Effector memory CD8-positive, alpha-beta T cell (primary cell): ENCODE results near the gene SSR1.

Source experiments
- ATAC-seq: fragments of 150-1000 bp; cut with Tn5 transposase; replicated peaks from 2 replicates; pipeline ENCODE4 v1.10.0; 2021; ENCODE audit warnings: mild to moderate bottlenecking, moderate library complexity
- DNase-seq, 3 experiments: peaks; one replicate each; pipeline ENCODE4 v3.0.0; 2021
- H3K27ac Mint-ChIP-seq, 2 donors: one replicate each; pipeline ENCODE4 v1.8.0; 2022; ENCODE audit warnings: mild to moderate bottlenecking in 2 of 2, mixed read lengths in 2 of 2, moderate library complexity in 2 of 2
- H3K27me3 Mint-ChIP-seq, 2 donors: one replicate each; pipeline ENCODE4 v1.8.0; 2022; ENCODE audit warnings: mixed read lengths in 2 of 2
- H3K36me3 Mint-ChIP-seq: one replicate; pipeline ENCODE4 v1.8.0; 2022; ENCODE audit warnings: mild to moderate bottlenecking, moderate library complexity, mixed read lengths; ENCODE audit not compliant: insufficient read depth
- H3K4me1 Mint-ChIP-seq, 2 donors: one replicate each; pipeline ENCODE4 v1.8.0; 2022; ENCODE audit warnings: low read depth in 2 of 2, mixed read lengths in 2 of 2
- H3K4me3 Mint-ChIP-seq, 2 donors: one replicate each; pipeline ENCODE4 v1.8.0; 2022; ENCODE audit warnings: mild to moderate bottlenecking in 2 of 2, mixed read lengths in 2 of 2, moderate library complexity in 2 of 2
- H3K9me3 Mint-ChIP-seq, 2 donors: one replicate each; pipeline ENCODE4 v1.8.0; 2022; ENCODE audit warnings: mixed read lengths in 2 of 2

Gene SSR1

GRCh38 chr6:7241709-7242645, 71.0 kb downstream of the SSR1 start:
- DNase-seq (no peak), ATAC-seq (no peak)
- peaks cover 10% of the 10 kb centered on the region for H3K36me3 Mint-ChIP-seq
- no peaks in the 10 kb centered on the region for H3K9me3 Mint-ChIP-seq
- H3K27me3 Mint-ChIP-seq = no peaks in the 10 kb centered on the region
- peaks cover 7 to 12% of the 10 kb centered on the region in 2 donors for H3K4me1 Mint-ChIP-seq
- H3K4me3 Mint-ChIP-seq = no peak overlapping the region
- no peak overlapping the region for H3K27ac Mint-ChIP-seq

GRCh38 chr6:7241160-7241559, 71.8 kb downstream of the SSR1 start:
- H3K9me3 Mint-ChIP-seq = no peaks in the 10 kb centered on the region
- H3K4me3 Mint-ChIP-seq = no peak overlapping the region
- H3K4me1 Mint-ChIP-seq = peaks cover 7 to 15% of the 10 kb centered on the region in 2 donors
- ATAC-seq (no peak), DNase-seq (no peak)
- no peaks in the 10 kb centered on the region for H3K27me3 Mint-ChIP-seq
- peak overlapping the region in 1 of 2 donors; percentile 65 for H3K27ac Mint-ChIP-seq
- peaks cover 18% of the 10 kb centered on the region for H3K36me3 Mint-ChIP-seq

- no peak for ATAC-seq
- H3K4me3 Mint-ChIP-seq = no peak overlapping the region
- peak overlapping the region in 1 of 2 donors; percentile 65 for H3K27ac Mint-ChIP-seq
- H3K27me3 Mint-ChIP-seq = no peaks in the 10 kb centered on the region
- DNase-seq = no peak
- H3K36me3 Mint-ChIP-seq = peaks cover 25% of the 10 kb centered on the region
- H3K4me1 Mint-ChIP-seq = peaks cover 7 to 18% of the 10 kb centered on the region in 2 donors
- H3K9me3 Mint-ChIP-seq = no peaks in the 10 kb centered on the region
These were observed 72.6 kb downstream of the SSR1 start for GRCh38 chr6:7240351-7240750.

GRCh38 chr6:7239590-7239948, 73.4 kb downstream of the SSR1 start:
- no peak for DNase-seq
- Mint-ChIP-seq H3K36me3 (peaks cover 33% of the 10 kb centered on the region), H3K9me3 (no peaks in the 10 kb centered on the region), H3K4me1 (peaks cover 7 to 18% of the 10 kb centered on the region in 2 donors), H3K27me3 (no peaks in the 10 kb centered on the region), H3K4me3 (no peak overlapping the region), H3K27ac (peak overlapping the region; percentile 8 to 28)
- no peak for ATAC-seq

GRCh38 chr6:7238900-7239589, 74.0 kb downstream of the SSR1 start:
- H3K9me3 Mint-ChIP-seq = no peaks in the 10 kb centered on the region
- H3K36me3 Mint-ChIP-seq = peaks cover 34% of the 10 kb centered on the region
- peaks cover 7 to 18% of the 10 kb centered on the region in 2 donors for H3K4me1 Mint-ChIP-seq
- DNase-seq = peak; percentile 26 to 40 (median 38)
- ATAC-seq = peak; percentile 67
- no peaks in the 10 kb centered on the region for H3K27me3 Mint-ChIP-seq
- peak overlapping the region; percentile 8 to 28 for H3K27ac Mint-ChIP-seq
- H3K4me3 Mint-ChIP-seq = no peak overlapping the region

- Mint-ChIP-seq H3K4me1 (peaks cover 8 to 15% of the 10 kb centered on the region in 2 donors), H3K9me3 (no peaks in the 10 kb centered on the region), H3K36me3 (peaks cover 31% of the 10 kb centered on the region)
These were observed 74.5 kb downstream of the SSR1 start for GRCh38 chr6:7238526-7238899.

GRCh38 chr6:7237653-7238188, 75.3 kb downstream of the SSR1 start:
- no peak overlapping the region for H3K27ac Mint-ChIP-seq
- H3K4me1 Mint-ChIP-seq = peaks cover 5 to 11% of the 10 kb centered on the region in 2 donors
- H3K9me3 Mint-ChIP-seq = no peaks in the 10 kb centered on the region
- no peak overlapping the region for H3K4me3 Mint-ChIP-seq
- no peak for DNase-seq
- no peaks in the 10 kb centered on the region for H3K27me3 Mint-ChIP-seq
- peaks cover 34% of the 10 kb centered on the region for H3K36me3 Mint-ChIP-seq
- no peak for ATAC-seq

More at GRCh38 chr6:7238526-7238899, 74.5 kb downstream of the SSR1 start:
- H3K27me3 Mint-ChIP-seq = no peaks in the 10 kb centered on the region
- peak overlapping the region in 1 of 2 donors; percentile 35 for H3K27ac Mint-ChIP-seq
- ATAC-seq (no peak), DNase-seq (no peak)
- H3K4me3 Mint-ChIP-seq = no peak overlapping the region

GRCh38 chr6:7236306-7237209, 76.4 kb downstream of the SSR1 start:
- ATAC-seq (no peak), DNase-seq (no peak)
- no peak overlapping the region for H3K4me3 Mint-ChIP-seq
- H3K9me3 Mint-ChIP-seq = no peaks in the 10 kb centered on the region
- H3K36me3 Mint-ChIP-seq = peaks cover 45% of the 10 kb centered on the region
- H3K27me3 Mint-ChIP-seq = no peaks in the 10 kb centered on the region
- peak overlapping the region; percentile 11 to 72 for H3K27ac Mint-ChIP-seq
- peaks cover 8 to 14% of the 10 kb centered on the region in 2 donors for H3K4me1 Mint-ChIP-seq

GRCh38 chr6:7235712-7236305, 77.2 kb downstream of the SSR1 start:
- Mint-ChIP-seq H3K4me1 (peaks cover 8 to 10% of the 10 kb centered on the region in 2 donors), H3K36me3 (peaks cover 49% of the 10 kb centered on the region), H3K27ac (peak overlapping the region; percentile 11 to 72), H3K4me3 (no peak overlapping the region), H3K9me3 (no peaks in the 10 kb centered on the region), H3K27me3 (no peaks in the 10 kb centered on the region)
- ATAC-seq = no peak
- DNase-seq = no peak

GRCh38 chr6:7234547-7234946, 78.5 kb downstream of the SSR1 start:
- DNase-seq = no peak
- peaks cover 8 to 10% of the 10 kb centered on the region in 2 donors for H3K4me1 Mint-ChIP-seq
- no peak overlapping the region for H3K4me3 Mint-ChIP-seq
- peaks cover 50% of the 10 kb centered on the region for H3K36me3 Mint-ChIP-seq
- no peaks in the 10 kb centered on the region for H3K9me3 Mint-ChIP-seq
- no peak overlapping the region for H3K27ac Mint-ChIP-seq
- H3K27me3 Mint-ChIP-seq = no peaks in the 10 kb centered on the region
- no peak for ATAC-seq

GRCh38 chr6:7232351-7232750, 80.6 kb downstream of the SSR1 start:
- no peaks in the 10 kb centered on the region for H3K9me3 Mint-ChIP-seq
- ATAC-seq = no peak
- H3K27me3 Mint-ChIP-seq = no peaks in the 10 kb centered on the region
- H3K36me3 Mint-ChIP-seq = peaks cover 65% of the 10 kb centered on the region
- no peak overlapping the region for H3K27ac Mint-ChIP-seq
- no peak for DNase-seq
- peaks cover 5 to 10% of the 10 kb centered on the region in 2 donors for H3K4me1 Mint-ChIP-seq
- no peak overlapping the region for H3K4me3 Mint-ChIP-seq

- H3K4me1 Mint-ChIP-seq = peaks cover 5 to 10% of the 10 kb centered on the region in 2 donors
- DNase-seq = no peak
- no peaks in the 10 kb centered on the region for H3K9me3 Mint-ChIP-seq
- no peaks in the 10 kb centered on the region for H3K27me3 Mint-ChIP-seq
- H3K4me3 Mint-ChIP-seq = no peak overlapping the region
- no peak overlapping the region for H3K27ac Mint-ChIP-seq
- no peak for ATAC-seq
- peaks cover 68% of the 10 kb centered on the region for H3K36me3 Mint-ChIP-seq
These were observed 81.9 kb downstream of the SSR1 start for GRCh38 chr6:7230956-7231713.
